HL-60 (cell line): ENCODE results near the gene MDH1.

Experiments
- GABPA ChIP-seq: IDR thresholded peaks from 2 replicates; pipeline ENCODE4 v1.6.1; 2012; ENCODE audit warnings: low read depth
- POLR2AphosphoS5 ChIP-seq: IDR thresholded peaks from 2 replicates; pipeline ENCODE4 v1.6.1; 2012; ENCODE audit warnings: low read depth
- SPI1 ChIP-seq: IDR thresholded peaks from 2 replicates; pipeline ENCODE4 v1.6.1; 2012; ENCODE audit warnings: low read depth, mild to moderate bottlenecking, borderline replicate concordance
- TF ChIP-seq, protein P1 (sequence below): IDR thresholded peaks from one replicate; pipeline ENCODE4 v1.5.1; 2011; ENCODE audit warnings: low read length, control low read depth, inconsistent platforms; ENCODE audit not compliant: insufficient read depth
- TF ChIP-seq, protein P2 (sequence below): IDR thresholded peaks from 2 replicates; pipeline ENCODE4 v1.6.1; 2012; ENCODE audit warnings: low read depth; ENCODE audit not compliant: insufficient replicate concordance

DNA sequence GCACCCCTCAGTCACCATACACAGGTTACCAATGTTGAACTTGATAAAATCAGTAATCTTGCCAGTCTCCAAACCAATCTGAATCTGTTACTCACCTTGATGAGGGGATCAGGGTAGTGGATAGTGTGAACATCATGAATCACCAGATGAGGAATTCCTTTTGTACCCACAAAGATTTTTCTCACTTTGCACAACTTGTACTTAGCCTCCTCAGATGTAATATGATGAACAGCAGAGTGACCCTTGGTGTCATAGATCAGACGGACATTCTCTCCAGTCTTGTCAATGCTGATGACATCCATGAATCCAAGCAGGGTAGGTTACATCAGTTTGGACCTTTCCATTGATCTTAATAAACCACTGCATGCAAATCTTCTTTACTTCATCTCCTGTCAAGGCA is 54.7 kb downstream of the MDH1 start:
- TF ChIP-seq, protein P1, sequence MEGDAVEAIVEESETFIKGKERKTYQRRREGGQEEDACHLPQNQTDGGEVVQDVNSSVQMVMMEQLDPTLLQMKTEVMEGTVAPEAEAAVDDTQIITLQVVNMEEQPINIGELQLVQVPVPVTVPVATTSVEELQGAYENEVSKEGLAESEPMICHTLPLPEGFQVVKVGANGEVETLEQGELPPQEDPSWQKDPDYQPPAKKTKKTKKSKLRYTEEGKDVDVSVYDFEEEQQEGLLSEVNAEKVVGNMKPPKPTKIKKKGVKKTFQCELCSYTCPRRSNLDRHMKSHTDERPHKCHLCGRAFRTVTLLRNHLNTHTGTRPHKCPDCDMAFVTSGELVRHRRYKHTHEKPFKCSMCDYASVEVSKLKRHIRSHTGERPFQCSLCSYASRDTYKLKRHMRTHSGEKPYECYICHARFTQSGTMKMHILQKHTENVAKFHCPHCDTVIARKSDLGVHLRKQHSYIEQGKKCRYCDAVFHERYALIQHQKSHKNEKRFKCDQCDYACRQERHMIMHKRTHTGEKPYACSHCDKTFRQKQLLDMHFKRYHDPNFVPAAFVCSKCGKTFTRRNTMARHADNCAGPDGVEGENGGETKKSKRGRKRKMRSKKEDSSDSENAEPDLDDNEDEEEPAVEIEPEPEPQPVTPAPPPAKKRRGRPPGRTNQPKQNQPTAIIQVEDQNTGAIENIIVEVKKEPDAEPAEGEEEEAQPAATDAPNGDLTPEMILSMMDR = no peak
- TF ChIP-seq POLR2AphosphoS5 (no peak), GABPA (no peak), SPI1 (no peak)
- TF ChIP-seq, protein P2, sequence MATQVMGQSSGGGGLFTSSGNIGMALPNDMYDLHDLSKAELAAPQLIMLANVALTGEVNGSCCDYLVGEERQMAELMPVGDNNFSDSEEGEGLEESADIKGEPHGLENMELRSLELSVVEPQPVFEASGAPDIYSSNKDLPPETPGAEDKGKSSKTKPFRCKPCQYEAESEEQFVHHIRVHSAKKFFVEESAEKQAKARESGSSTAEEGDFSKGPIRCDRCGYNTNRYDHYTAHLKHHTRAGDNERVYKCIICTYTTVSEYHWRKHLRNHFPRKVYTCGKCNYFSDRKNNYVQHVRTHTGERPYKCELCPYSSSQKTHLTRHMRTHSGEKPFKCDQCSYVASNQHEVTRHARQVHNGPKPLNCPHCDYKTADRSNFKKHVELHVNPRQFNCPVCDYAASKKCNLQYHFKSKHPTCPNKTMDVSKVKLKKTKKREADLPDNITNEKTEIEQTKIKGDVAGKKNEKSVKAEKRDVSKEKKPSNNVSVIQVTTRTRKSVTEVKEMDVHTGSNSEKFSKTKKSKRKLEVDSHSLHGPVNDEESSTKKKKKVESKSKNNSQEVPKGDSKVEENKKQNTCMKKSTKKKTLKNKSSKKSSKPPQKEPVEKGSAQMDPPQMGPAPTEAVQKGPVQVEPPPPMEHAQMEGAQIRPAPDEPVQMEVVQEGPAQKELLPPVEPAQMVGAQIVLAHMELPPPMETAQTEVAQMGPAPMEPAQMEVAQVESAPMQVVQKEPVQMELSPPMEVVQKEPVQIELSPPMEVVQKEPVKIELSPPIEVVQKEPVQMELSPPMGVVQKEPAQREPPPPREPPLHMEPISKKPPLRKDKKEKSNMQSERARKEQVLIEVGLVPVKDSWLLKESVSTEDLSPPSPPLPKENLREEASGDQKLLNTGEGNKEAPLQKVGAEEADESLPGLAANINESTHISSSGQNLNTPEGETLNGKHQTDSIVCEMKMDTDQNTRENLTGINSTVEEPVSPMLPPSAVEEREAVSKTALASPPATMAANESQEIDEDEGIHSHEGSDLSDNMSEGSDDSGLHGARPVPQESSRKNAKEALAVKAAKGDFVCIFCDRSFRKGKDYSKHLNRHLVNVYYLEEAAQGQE = no peak
